ENCODE measurements around the gene CDCP1. TPM values are rescaled to one million over a fixed set of nuclear protein-coding genes. Genes with fewer than 3 reads are reported as not detected.

Gene CDCP1
- total RNA-seq, 2 experiments from 2014 or later, result 1.7 to 1.8 TPM

GRCh38 chr3:45131201-45131600 is 15.0 kb downstream of the CDCP1 start:
- intact Hi-C loops (cut with DNase I, micrococcal nuclease), result no loop called here
- H3K36me3 Mint-ChIP-seq (ENCODE audit: low read depth), result no peaks in the 10 kb centered on the region
- H3K9me3 ChIP-seq (ENCODE audit: control insufficient read depth in 1 of 2, insufficient read depth in 1 of 2, low read length in 2 of 2), result no peaks in the 10 kb centered on the region
- peaks cover 20% of the 10 kb centered on the region for H3K4me1 Mint-ChIP-seq (ENCODE audit: low read depth)
- no peak for DNase-seq
- ChIA-PET POLR2A (no interaction called here), CTCF (no interaction called here)
- no peaks in the 10 kb centered on the region for H3K36me3 ChIP-seq (ENCODE audit: insufficient read depth, low read length)
- no peak overlapping the region for H3K4me3 ChIP-seq (ENCODE audit: low read length)
- H3K27ac ChIP-seq (ENCODE audit: low read depth in 1 of 2, low read length in 2 of 2), result no peak overlapping the region
- no peak overlapping the region for H3K4me3 Mint-ChIP-seq
- no peak for TF ChIP-seq CTCF (IDR thresholded peaks at IDR 0.05)
- no peak for ATAC-seq (ENCODE audit: poor library complexity)
- no peaks in the 10 kb centered on the region for H3K4me1 ChIP-seq (ENCODE audit: insufficient read depth, low read length)
- no peak overlapping the region for H3K27ac Mint-ChIP-seq
- H3K27me3 ChIP-seq (ENCODE audit: control insufficient read depth in 1 of 2, insufficient read depth in 2 of 2, low read length in 2 of 2), result no peaks in the 10 kb centered on the region
- no peaks in the 10 kb centered on the region for H3K9me3 Mint-ChIP-seq
- H3K27me3 Mint-ChIP-seq, result no peaks in the 10 kb centered on the region

- no peaks in the 10 kb centered on the region for H3K9me3 Mint-ChIP-seq
- H3K4me3 Mint-ChIP-seq, result no peak overlapping the region
- H3K27me3 ChIP-seq (ENCODE audit: control insufficient read depth in 1 of 2, insufficient read depth in 2 of 2, low read length in 2 of 2), result no peaks in the 10 kb centered on the region
- H3K27ac ChIP-seq (ENCODE audit: low read depth in 1 of 2, low read length in 2 of 2), result no peak overlapping the region
- no peak for TF ChIP-seq CTCF (IDR thresholded peaks at IDR 0.05)
- DNase-seq, result no peak
- H3K36me3 Mint-ChIP-seq (ENCODE audit: low read depth), result no peaks in the 10 kb centered on the region
- no peaks in the 10 kb centered on the region for H3K27me3 Mint-ChIP-seq
- intact Hi-C loops (cut with DNase I, micrococcal nuclease), result no loop called here
- no peak overlapping the region for H3K27ac Mint-ChIP-seq
- no peak for ATAC-seq (ENCODE audit: poor library complexity)
- H3K9me3 ChIP-seq (ENCODE audit: control insufficient read depth in 1 of 2, insufficient read depth in 1 of 2, low read length in 2 of 2), result no peaks in the 10 kb centered on the region
- H3K4me1 ChIP-seq (ENCODE audit: insufficient read depth, low read length), result no peaks in the 10 kb centered on the region
- H3K4me1 Mint-ChIP-seq (ENCODE audit: low read depth), result peaks cover 15% of the 10 kb centered on the region
- ChIA-PET CTCF (no interaction called here), POLR2A (interaction anchor here (2.1 kb wide), 1 partner anchor 12 kb away, joined by 5 read pairs; no protein-coding TSS in a partner anchor)
- no peaks in the 10 kb centered on the region for H3K36me3 ChIP-seq (ENCODE audit: insufficient read depth, low read length)
- no peak overlapping the region for H3K4me3 ChIP-seq (ENCODE audit: low read length)
Measured at GRCh38 chr3:45130476-45130875, 15.7 kb downstream of the CDCP1 start.

GRCh38 chr3:45128950-45129349 is 17.2 kb downstream of the CDCP1 start:
- no peaks in the 10 kb centered on the region for H3K36me3 Mint-ChIP-seq (ENCODE audit: low read depth)
- ChIA-PET POLR2A (interaction anchor here (2.1 kb wide), 1 partner anchor 11 kb away, joined by 5 read pairs; no protein-coding TSS in a partner anchor), CTCF (no interaction called here)
- no peak overlapping the region for H3K27ac ChIP-seq (ENCODE audit: low read depth in 1 of 2, low read length in 2 of 2)
- no peaks in the 10 kb centered on the region for H3K27me3 ChIP-seq (ENCODE audit: control insufficient read depth in 1 of 2, insufficient read depth in 2 of 2, low read length in 2 of 2)
- intact Hi-C loops (cut with DNase I, micrococcal nuclease), result no loop called here
- H3K4me1 Mint-ChIP-seq (ENCODE audit: low read depth), result peaks cover 11% of the 10 kb centered on the region
- H3K9me3 Mint-ChIP-seq, result no peaks in the 10 kb centered on the region
- no peaks in the 10 kb centered on the region for H3K27me3 Mint-ChIP-seq
- H3K27ac Mint-ChIP-seq, result no peak overlapping the region
- no peak overlapping the region for H3K4me3 ChIP-seq (ENCODE audit: low read length)
- no peak for ATAC-seq (ENCODE audit: poor library complexity)
- no peak for DNase-seq
- no peaks in the 10 kb centered on the region for H3K4me1 ChIP-seq (ENCODE audit: insufficient read depth, low read length)
- TF ChIP-seq CTCF (IDR thresholded peaks at IDR 0.05), result no peak
- H3K4me3 Mint-ChIP-seq, result no peak overlapping the region
- H3K9me3 ChIP-seq (ENCODE audit: control insufficient read depth in 1 of 2, insufficient read depth in 1 of 2, low read length in 2 of 2), result no peaks in the 10 kb centered on the region
- H3K36me3 ChIP-seq (ENCODE audit: insufficient read depth, low read length), result no peaks in the 10 kb centered on the region
